ENCODE data around the gene GOLGA7B. TPM values are rescaled to one million over a fixed set of nuclear protein-coding genes. Genes with fewer than 3 reads are reported as not detected.

Gene GOLGA7B
- total and polyA plus RNA-seq, 2 of the 4 experiments (the other 2 are of a cell fraction), result not detected

GRCh38 chr10:97920865-97921264 lies 71.2 kb downstream of the GOLGA7B start:
- no peak overlapping the region for H2BK120ac ChIP-seq (ENCODE audit: low read depth, low read length)
- no peak overlapping the region for H3K9ac ChIP-seq (ENCODE audit: low read depth, low read length)
- H3K18ac ChIP-seq (ENCODE audit: low read depth, low read length), result no peak overlapping the region
- no peaks in the 10 kb centered on the region for H3K9me1 ChIP-seq (ENCODE audit: insufficient read depth, low read length)
- H2BK20ac ChIP-seq (ENCODE audit: low read depth, low read length), result no peak overlapping the region
- no peak overlapping the region for H2BK5ac ChIP-seq (ENCODE audit: low read depth, low read length, poor library complexity, severe bottlenecking)
- BruUV-seq (replicated peaks), result no TSS peak
- WGBS, 2 experiments (ENCODE audit: extremely low coverage in 2 of 2, insufficient read length in 1 of 2), result 0% methylated on average over 1 of the region's 4 CpGs; no CpG with 5 or more reads in 1 of the 2 experiments
- H3K4me1 ChIP-seq (ENCODE audit: control insufficient read depth, insufficient read depth, low read length), result no peaks in the 10 kb centered on the region
- H3K36me3 ChIP-seq (ENCODE audit: control insufficient read depth, insufficient read depth, low read length), result no peaks in the 10 kb centered on the region
- H4K91ac ChIP-seq (ENCODE audit: insufficient read depth, low read depth, low read length), result no peak overlapping the region
- no peak for DNase-seq
- no peak overlapping the region for H2BK15ac ChIP-seq (ENCODE audit: low read depth, low read length)
- H3K14ac ChIP-seq (replicated peaks; ENCODE audit: low read depth, low read length), result no peak overlapping the region
- intact Hi-C loops (cut with micrococcal nuclease) (no loop called here), in situ Hi-C loops (cut with MboI; ENCODE audit: low sequenced_read_pairs) (no loop called here), dilution Hi-C loops (cut with HindIII; ENCODE audit: low sequenced_read_pairs, unreplicated experiment) (no loop called here)
- H3K4me2 ChIP-seq (ENCODE audit: low read depth, low read length), result no peak overlapping the region
- H4K5ac ChIP-seq (ENCODE audit: low read depth, low read length), result no peak overlapping the region
- no peaks in the 10 kb centered on the region for H3K9me3 ChIP-seq (ENCODE audit: control insufficient read depth, insufficient read depth, low read length)
- H3K23ac ChIP-seq (ENCODE audit: low read depth, low read length), result no peak overlapping the region
- H2AK9ac ChIP-seq (replicated peaks; ENCODE audit: low read depth, low read length, poor library complexity), result no peak overlapping the region
- no peaks in the 10 kb centered on the region for H4K20me1 ChIP-seq (ENCODE audit: insufficient read depth, low read length)
- ChIA-PET CTCF (no interaction called here), POLR2A (ENCODE audit: unreplicated experiment) (no interaction called here)
- ATAC-seq (ENCODE audit: low read depth), result no peak
- no peak overlapping the region for H4K8ac ChIP-seq (ENCODE audit: low read depth in 2 of 2, low read length in 2 of 2)
- no peak overlapping the region for H3K56ac ChIP-seq (ENCODE audit: extremely low read depth, insufficient read depth, low read length)
- H3K4ac ChIP-seq (ENCODE audit: low read depth, low read length), result no peak overlapping the region
- H3K27me3 ChIP-seq (ENCODE audit: control insufficient read depth, insufficient read depth, low read length), result peaks cover 13% of the 10 kb centered on the region; the same call in 1 of the 2 replicates
- no peak overlapping the region for H2AK5ac ChIP-seq (ENCODE audit: low read depth, low read length)
- no peak overlapping the region for H2AFZ ChIP-seq (replicated peaks; ENCODE audit: low read length, poor library complexity)
- H3K79me1 ChIP-seq (ENCODE audit: low read depth in 1 of 2, low read length in 2 of 2), result no peaks in the 10 kb centered on the region
- H3K27ac ChIP-seq (ENCODE audit: insufficient read depth, low read length), result no peak overlapping the region
- TF ChIP-seq CHD1 (IDR thresholded peaks at IDR 0.05; ENCODE audit: low read depth, low read length) (no peak), SMC3 (IDR thresholded peaks at IDR 0.05; ENCODE audit: low read depth, low read length) (no peak), CTCF (conservative IDR thresholded peaks at IDR 0.05; ENCODE audit: low read depth, low read length) (no peak), MAFK (IDR thresholded peaks at IDR 0.05; ENCODE audit: low read depth, low read length) (no peak), FOS (IDR thresholded peaks at IDR 0.05; ENCODE audit: low read depth, low read length) (no peak), MAZ (IDR thresholded peaks at IDR 0.05; ENCODE audit: borderline replicate concordance, low read depth, low read length) (no peak), MXI1 (IDR thresholded peaks at IDR 0.05; ENCODE audit: borderline replicate concordance, low read depth, low read length) (no peak)
- H3K4me3 ChIP-seq (ENCODE audit: insufficient read depth, low read depth, low read length), result no peak overlapping the region

Other genes starting within 250 kb of the GOLGA7B start
- 3.2 and 3.3 TPM in 2 replicates for gene MORN4, start 216.3 kb upstream of the GOLGA7B start, total RNA-seq (2012; rRNA removed)
- 8.4 and 10.1 TPM in 2 replicates for gene MORN4, start 216.3 kb upstream of the GOLGA7B start, polyA plus RNA-seq (2012; rRNA removed)
- gene PI4K2A, start 209.2 kb upstream of the GOLGA7B start, total RNA-seq (2012; rRNA removed), result 15.6 and 15.8 TPM in 2 replicates
- 25.3 and 27.3 TPM in 2 replicates for gene PI4K2A, start 209.2 kb upstream of the GOLGA7B start, polyA plus RNA-seq (2012; rRNA removed)
- gene AVPI1, start 162.6 kb upstream of the GOLGA7B start, total RNA-seq (2012; rRNA removed), result 26.7 and 30.8 TPM in 2 replicates
- 29.8 and 33.6 TPM in 2 replicates for gene AVPI1, start 162.6 kb upstream of the GOLGA7B start, polyA plus RNA-seq (2012; rRNA removed)
- gene MARVELD1, start 136.1 kb upstream of the GOLGA7B start, total RNA-seq (2012; rRNA removed), result 12.0 and 15.6 TPM in 2 replicates
- 61.1 and 68.1 TPM in 2 replicates for gene MARVELD1, start 136.1 kb upstream of the GOLGA7B start, polyA plus RNA-seq (2012; rRNA removed)
- gene ZFYVE27, start 112.7 kb upstream of the GOLGA7B start, total RNA-seq (2012; rRNA removed), result 12.8 and 13.1 TPM in 2 replicates
- gene ZFYVE27, start 112.7 kb upstream of the GOLGA7B start, polyA plus RNA-seq (2012; rRNA removed), result 18.7 and 22.2 TPM in 2 replicates
- gene SFRP5, start 77.8 kb upstream of the GOLGA7B start, total RNA-seq (2012; rRNA removed), result not detected in 2 replicates
- not detected in 2 replicates for gene SFRP5, start 77.8 kb upstream of the GOLGA7B start, polyA plus RNA-seq (2012; rRNA removed)
- gene CRTAC1, start 180.8 kb downstream of the GOLGA7B start, total RNA-seq (2012; rRNA removed), result not detected in 2 replicates
- gene CRTAC1, start 180.8 kb downstream of the GOLGA7B start, polyA plus RNA-seq (2012; rRNA removed), result not detected in 2 replicates